Lung (tissue), 12 donors: ENCODE data around the gene CDHR1. TPM values are rescaled to one million over a fixed set of nuclear protein-coding genes. Genes with fewer than 3 reads are reported as not detected.

ENCODE experiments used
- ATAC-seq: fragments of 200-7000 bp; cut with Tn5 transposase; one replicate; pipeline ENCODE4 v1.9.1; 2020; ENCODE audit warnings: moderate number of reproducible peaks; ENCODE audit not compliant: insufficient read depth, low FRiP score
- DNase-seq, 3 donors: peaks; one replicate each; pipeline ENCODE4 v3.0.0-alpha.2; 2013 to 2017
- H3K27ac ChIP-seq, 2 donors: one replicate each; pipeline ENCODE4 v1.5.1; 2013; ENCODE audit warnings: mild to moderate bottlenecking in 2 of 2, moderate library complexity in 2 of 2, control low read depth in 1 of 2, inconsistent platforms in 1 of 2, low read depth in 1 of 2, low read length in 1 of 2
- H3K27me3 ChIP-seq, 3 donors: one replicate each; pipeline ENCODE4 v1.5.1; 2013; ENCODE audit warnings: low read length in 2 of 3; ENCODE audit not compliant: control insufficient read depth in 3 of 3, insufficient read depth in 3 of 3
- H3K36me3 ChIP-seq, 4 donors: one replicate each; pipeline ENCODE4 v1.5.1; 2013; ENCODE audit warnings: low read length in 4 of 4, mild to moderate bottlenecking in 1 of 4, moderate library complexity in 1 of 4; ENCODE audit not compliant: control insufficient read depth in 4 of 4, insufficient read depth in 4 of 4
- H3K4me1 ChIP-seq, 5 donors: one replicate each; pipeline ENCODE4 v1.5.1; 2013; ENCODE audit warnings: low read length in 5 of 5, mild to moderate bottlenecking in 2 of 5, moderate library complexity in 1 of 5; ENCODE audit not compliant: control insufficient read depth in 5 of 5, insufficient read depth in 5 of 5
- H3K4me3 ChIP-seq: one replicate; pipeline ENCODE4 v1.5.1; 2013; ENCODE audit warnings: mild to moderate bottlenecking, control low read depth, moderate library complexity
- H3K9ac ChIP-seq, 2 donors: one replicate each; pipeline ENCODE4 v1.5.1; 2013; ENCODE audit warnings: low read length in 2 of 2, control low read depth in 1 of 2; ENCODE audit not compliant: insufficient read depth in 1 of 2
- H3K9me3 ChIP-seq, 4 donors: one replicate each; pipeline ENCODE4 v1.5.1; 2013; ENCODE audit warnings: low read length in 3 of 4, mild to moderate bottlenecking in 1 of 4, moderate library complexity in 1 of 4; ENCODE audit not compliant: control insufficient read depth in 4 of 4, insufficient read depth in 3 of 4
- CTCF ChIP-seq: IDR thresholded peaks from 2 replicates; pipeline ENCODE4 v1.5.1; 2012; ENCODE audit warnings: mild to moderate bottlenecking; ENCODE audit errors: control extremely low read depth, extremely low read depth
- WGBS, 2 donors: extraction: QIAGEN DNeasy Blood & Tissue Kit; methylation state at CpG; one replicate each; pipeline ENCODE4 v1.1.7; 2013; 5-methylcytosine and 5-hydroxymethylcytosine counted together
- polyA plus RNA-seq, 2 donors: library from polyadenylated mRNA; stranded (reverse); fragments of 200-250 nt; gene quantifications; one replicate each; pipeline ENCODE4 v1.2.1, GENCODE V29; 2013
- total RNA-seq, 2 donors: library from RNA; depleted of rRNA in 1 of 2; stranded (reverse); fragments of >200 nt in 1 of 2; gene quantifications; one replicate each; pipeline ENCODE4 v1.2.1, GENCODE V29; 2014 to 2021
- donor health status: control.
- donor health status: control.
- donor health status: Bipolar disorder and iron deficiency.
- donor health status: healthy.
- donor health status: DM: yes; HTN: yes; CAD: no.

CDHR1 gene
- total and polyA plus RNA-seq, 4 donors, result 0.10 to 0.49 (median 0.32) TPM

GRCh38 chr10:84201244-84201606 is 6.9 kb downstream of the CDHR1 start:
- Histone ChIP-seq H3K9me3 (no peaks in the 10 kb centered on the region), H3K4me3 (no peak overlapping the region), H3K36me3 (no peaks in the 10 kb centered on the region), H3K27me3 (peaks cover 0 to 19% (median 1%) of the 10 kb centered on the region in 3 donors), H3K27ac (no peak overlapping the region), H3K4me1 (no peaks in the 10 kb centered on the region), H3K9ac (no peak overlapping the region)
- no peak for TF ChIP-seq CTCF
- DNase-seq, result peak in 1 of 3 donors; percentile 7
- WGBS, 2 donors, result 57 to 68% methylated on average over 6 of the region's 6 CpGs
- ATAC-seq, result no peak

GRCh38 chr10:84201682-84202081 is 7.3 kb downstream of the CDHR1 start:
- H3K9me3 ChIP-seq, result no peaks in the 10 kb centered on the region
- TF ChIP-seq CTCF, result no peak
- H3K36me3 ChIP-seq, result no peaks in the 10 kb centered on the region
- no peak overlapping the region for H3K9ac ChIP-seq
- no peak overlapping the region for H3K27ac ChIP-seq
- WGBS, 2 donors, result 88 to 93% methylated on average over 11 of the region's 11 CpGs
- ATAC-seq (no peak), DNase-seq (no peak)
- peaks cover 0 to 15% (median 0%) of the 10 kb centered on the region in 3 donors for H3K27me3 ChIP-seq
- no peaks in the 10 kb centered on the region for H3K4me1 ChIP-seq
- no peak overlapping the region for H3K4me3 ChIP-seq

- H3K27me3 ChIP-seq, result peaks cover 0 to 10% (median 0%) of the 10 kb centered on the region in 3 donors
- H3K27ac ChIP-seq, result no peak overlapping the region
- no peaks in the 10 kb centered on the region for H3K4me1 ChIP-seq
- no peak for TF ChIP-seq CTCF
- H3K36me3 ChIP-seq, result no peaks in the 10 kb centered on the region
- H3K9ac ChIP-seq, result no peak overlapping the region
- no peak overlapping the region for H3K4me3 ChIP-seq
- WGBS, 2 donors, result 82 to 84% methylated on average over 5 of the region's 5 CpGs
- peak in 1 of 3 donors; percentile 4 for DNase-seq
- ATAC-seq, result no peak
- no peaks in the 10 kb centered on the region for H3K9me3 ChIP-seq
Observed at GRCh38 chr10:84202349-84202748, 8.0 kb downstream of the CDHR1 start.

- WGBS, 2 donors, result 83 to 94% methylated on average over 4 of the region's 4 CpGs
- peaks cover 0 to 6% (median 0%) of the 10 kb centered on the region in 3 donors for H3K27me3 ChIP-seq
- no peak overlapping the region for H3K27ac ChIP-seq
- H3K36me3 ChIP-seq, result no peaks in the 10 kb centered on the region
- H3K9ac ChIP-seq, result no peak overlapping the region
- TF ChIP-seq CTCF, result no peak
- no peaks in the 10 kb centered on the region for H3K4me1 ChIP-seq
- no peak overlapping the region for H3K4me3 ChIP-seq
- no peak for DNase-seq
- no peak for ATAC-seq
- H3K9me3 ChIP-seq, result peaks cover 0 to 2% (median 0%) of the 10 kb centered on the region in 4 donors
Observed at GRCh38 chr10:84204122-84204521, 9.8 kb downstream of the CDHR1 start.
